GM12878 (cell line): ENCODE results near the gene CCL15. TPM values are rescaled to one million over a fixed set of nuclear protein-coding genes. Genes with fewer than 3 reads are reported as not detected.

Experiments used
- ATAC-seq: fragments of 200-7000 bp; cut with Tn5 transposase; 3 replicates; pipeline ENCODE4 v1.9.1; 2020; ENCODE audit warnings: mild to moderate bottlenecking, moderate library complexity
- BruUV-seq: library from RNA; stranded (reverse); fragments of 400-500 nt; replicated peaks from 2 replicates; lab custom pipeline; 2021; lab: Mats Ljungman, UMichigan
- CTCF ChIA-PET: fragments of 300-600 bp; sonication (Branson Sonifier 250); formaldehyde crosslinking; extraction: SDS; loops from one replicate; lab custom pipeline; 2021; ENCODE audit warnings: inconsistent platforms; lab: Yijun Ruan, JAX
- POLR2A ChIA-PET: fragments of 350-600 bp; formaldehyde crosslinking; extraction: SDS; loops from one replicate; lab custom pipeline; 2021; ENCODE audit warnings: inconsistent platforms; lab: Charles Lee
- RAD21 ChIA-PET: fragments of 300-600 bp; sonication (Branson Sonifier 250); formaldehyde crosslinking; loops from one replicate; lab custom pipeline; 2023; ENCODE audit warnings: antibody characterized with exemption; ENCODE audit not compliant: unreplicated experiment; lab: Charles Lee
- SMC1A ChIA-PET: fragments of 300-600 bp; sonication (Branson Sonifier 250); formaldehyde crosslinking; loops from one replicate; lab custom pipeline; 2023; ENCODE audit not compliant: unreplicated experiment, uncharacterized antibody; lab: Charles Lee
- DNase-seq: peaks from one replicate; pipeline ENCODE4 v3.0.0-alpha.2; 2011; ENCODE audit warnings: low read depth, low spot score
- FAIRE-seq: peaks from 3 replicates; lab custom pipeline; 2011; peaks lifted over from hg19 to GRCh38; lab: Jason Lieb, UNC
- H2AFZ ChIP-seq: 2 replicates; pipeline ENCODE4 v1.6.0; 2011; ENCODE audit warnings: low read depth, low read length, control low read depth; ENCODE audit not compliant: control insufficient read depth
- H3K27ac ChIP-seq: 2 replicates; pipeline ENCODE4 v1.5.1; 2011; ENCODE audit warnings: control low read depth; ENCODE audit not compliant: control insufficient read depth, insufficient read depth
- H3K27me3 ChIP-seq, 2 experiments: replicated peaks in 1 of 2; 2 replicates each; pipeline versions ENCODE4 v1.6.0 to v1.6.1; 2011; ENCODE audit warnings: low read length in 1 of 2; ENCODE audit not compliant: control insufficient read depth in 2 of 2, insufficient read depth in 2 of 2
- H3K36me3 ChIP-seq, 2 experiments: 2 replicates each; pipeline ENCODE4 v1.5.1; 2011; ENCODE audit warnings: low read length in 1 of 2; ENCODE audit not compliant: control insufficient read depth in 2 of 2, insufficient read depth in 2 of 2
- H3K4me1 ChIP-seq: 2 replicates; pipeline ENCODE4 v1.6.1; 2011; ENCODE audit warnings: mild to moderate bottlenecking, low read length, moderate library complexity, mixed read lengths; ENCODE audit not compliant: control insufficient read depth, insufficient read depth
- H3K4me2 ChIP-seq: 2 replicates; pipeline ENCODE4 v1.6.0; 2011; ENCODE audit warnings: control low read depth; ENCODE audit not compliant: control insufficient read depth, insufficient read depth
- H3K4me3 ChIP-seq: fragments of 200-600 bp; sonication (generic); 2 replicates; pipeline ENCODE4 v1.5.1; 2016
- H3K79me2 ChIP-seq: 2 replicates; pipeline ENCODE4 v1.6.0; 2011; ENCODE audit warnings: low read length; ENCODE audit not compliant: control insufficient read depth, insufficient read depth
- H3K9ac ChIP-seq: 2 replicates; pipeline ENCODE4 v1.8.0; 2011; ENCODE audit warnings: low read length, control low read depth, mixed read lengths; ENCODE audit not compliant: control insufficient read depth, insufficient read depth
- H3K9me3 ChIP-seq: replicated peaks from 3 replicates; pipeline ENCODE4 v1.5.1; 2011; ENCODE audit warnings: mild to moderate bottlenecking, low read length; ENCODE audit not compliant: control insufficient read depth, insufficient read depth
- H4K20me1 ChIP-seq: 2 replicates; pipeline ENCODE4 v1.6.0; 2011; ENCODE audit not compliant: control insufficient read depth, insufficient read depth
- E4F1 ChIP-seq: fragments of 450-650 bp; IDR thresholded peaks from 2 replicates; pipeline ENCODE4 v1.6.1; 2018; ENCODE audit warnings: borderline replicate concordance, mild to moderate bottlenecking; ENCODE audit not compliant: partially characterized antibody
- ESRRA ChIP-seq: IDR thresholded peaks from 2 replicates; pipeline ENCODE4 v1.6.1; 2012; ENCODE audit warnings: mild to moderate bottlenecking, low read length, improper control_type of control experiment
- IKZF1 ChIP-seq: fragments of 450-650 bp; conservative IDR thresholded peaks from 2 replicates; pipeline ENCODE4 v1.6.1; 2017; ENCODE audit warnings: antibody characterized with exemption, mild to moderate bottlenecking
- IRF4 ChIP-seq: IDR thresholded peaks from 2 replicates; pipeline ENCODE4 v1.6.1; 2011; ENCODE audit warnings: low read depth, low read length
- MTA2 ChIP-seq: fragments of 450-650 bp; IDR thresholded peaks from 2 replicates; pipeline ENCODE4 v1.6.1; 2016; ENCODE audit warnings: low read depth, mild to moderate bottlenecking, moderate library complexity
- MXI1 ChIP-seq: fragments of 150-350 bp; IDR thresholded peaks from 2 replicates; pipeline ENCODE4 v1.6.1; 2011; ENCODE audit warnings: low read depth, mild to moderate bottlenecking, inconsistent platforms, low read length, improper control_type of control experiment
- NR2F1 ChIP-seq: fragments of 450-650 bp; conservative IDR thresholded peaks from 2 replicates; pipeline ENCODE4 v1.6.1; 2017; ENCODE audit warnings: mild to moderate bottlenecking
- PAX8 ChIP-seq: fragments of 450-650 bp; IDR thresholded peaks from 2 replicates; pipeline ENCODE4 v1.6.1; 2017; ENCODE audit warnings: mild to moderate bottlenecking, moderate library complexity
- PBX3 ChIP-seq: IDR thresholded peaks from 2 replicates; pipeline ENCODE4 v1.6.1; 2011; ENCODE audit warnings: mild to moderate bottlenecking, low read depth, low read length, moderate library complexity; ENCODE audit not compliant: insufficient replicate concordance
- POLR2AphosphoS5 ChIP-seq: IDR thresholded peaks from 2 replicates; pipeline ENCODE4 v1.6.1; 2011; ENCODE audit warnings: mild to moderate bottlenecking, low read length, inconsistent platforms
- RAD21 ChIP-seq: IDR thresholded peaks from 2 replicates; pipeline ENCODE4 v1.6.1; 2011; ENCODE audit warnings: mild to moderate bottlenecking, low read depth, low read length, moderate library complexity; ENCODE audit not compliant: insufficient read depth
- RUNX3 ChIP-seq: IDR thresholded peaks from 2 replicates; pipeline ENCODE4 v1.6.1; 2012; ENCODE audit warnings: low read length, inconsistent platforms
- SMAD1 ChIP-seq: fragments of 450-650 bp; IDR thresholded peaks from 2 replicates; pipeline ENCODE4 v1.6.1; 2018; ENCODE audit warnings: mild to moderate bottlenecking, low read depth; ENCODE audit not compliant: partially characterized antibody
- SREBF1 ChIP-seq: IDR thresholded peaks from 2 replicates; pipeline ENCODE4 v1.6.1; 2012; ENCODE audit warnings: mild to moderate bottlenecking, low read length
- ZNF687 ChIP-seq: fragments of 450-650 bp; IDR thresholded peaks from 2 replicates; pipeline ENCODE4 v1.6.1; 2017; ENCODE audit warnings: mild to moderate bottlenecking, moderate library complexity
- WGBS: methylation state at CpG from one replicate; pipeline ENCODE4 v1.1.6; 2016; ENCODE audit warnings: low lambda C conversion rate; ENCODE audit not compliant: insufficient replicate concordance, insufficient coverage; ENCODE audit errors: missing lambda C conversion rate; 5-methylcytosine and 5-hydroxymethylcytosine counted together
- in situ Hi-C: fragments of 300-500 bp; cut with MboI; formaldehyde crosslinking; loops from 9 replicates; pipeline ENCODE4 v1.14.3; 2018; ENCODE audit warnings: mixed read lengths
- intact Hi-C: fragments of 100-400 bp; cut with micrococcal nuclease; formaldehyde crosslinking; loops from one replicate; pipeline ENCODE4 v1.14.2; 2022; ENCODE audit not compliant: unreplicated experiment
- polyA plus RNA-seq, 11 experiments: library from polyadenylated mRNA; depleted of rRNA in 4 of 11; unstranded in 6 of 11; stranded (reverse) in 5 of 11; fragments of >200 nt; fragmentation: Nextera tagmentation in 4 of 11; fragmentation: Illumina TruSeq in 1 of 11; extraction: Ambion mirVana in 4 of 11; extraction: Trizol in 1 of 11; gene quantifications; 1 replicate in 1 of 11; 2 replicates in 10 of 11; pipeline versions ENCODE4 v1.2.1 to v1.2.3, GENCODE V29; 2011 to 2016; ENCODE audit warnings: inconsistent platforms in 2 of 11, missing spikeins in 2 of 11, low read depth in 1 of 11
- total RNA-seq, 4 experiments: library from RNA; depleted of rRNA in 3 of 4; stranded (reverse); fragments of >200 nt in 3 of 4; fragmentation: Illumina TruSeq in 1 of 4; extraction: Trizol in 1 of 4; gene quantifications; 2 replicates each; pipeline versions ENCODE4 v1.2.1 to v1.2.3, GENCODE V29; 2013 to 2021

CCL15 gene
- total and polyA plus RNA-seq, 10 of the 15 experiments (the other 5 are each of a cell fraction or from before 2014, with no cell fraction given): 0.12 TPM; not detected in 9

GRCh38 chr17:36049643-36050042 lies 48.3 kb upstream of the CCL15 start (continued):
- no peak for TF ChIP-seq ZNF687
- TF ChIP-seq IRF4: no peak
- TF ChIP-seq IKZF1: no peak
- TF ChIP-seq MXI1: no peak
- no peak for TF ChIP-seq RAD21
- no peak for TF ChIP-seq RUNX3

- ATAC-seq: no peak
- H3K4me1 ChIP-seq: no peaks in the 10 kb centered on the region
- no peaks in the 10 kb centered on the region for H3K27me3 ChIP-seq
- ChIA-PET RAD21 (no interaction called here), SMC1A (interaction anchor here (0.9 to 1.4 kb wide), 3 partner anchors 10 to 20 kb away, joined by 3 to 4 read pairs (median 4); partner anchors contain the start of gene CCL18), POLR2A (no interaction called here), CTCF (interaction anchor here (1.5 kb wide), 1 partner anchor 101 kb away, joined by 3 read pairs; no protein-coding TSS in a partner anchor)
- H3K36me3 ChIP-seq: no peaks in the 10 kb centered on the region
- H3K4me3 ChIP-seq: no peak overlapping the region
- no peak for DNase-seq
- in situ Hi-C loops: no loop called here
- H3K79me2 ChIP-seq: no peaks in the 10 kb centered on the region
- FAIRE-seq: no peak
- no peak overlapping the region for H2AFZ ChIP-seq
- no peak overlapping the region for H3K9ac ChIP-seq
- H3K27ac ChIP-seq: no peak overlapping the region
- 12% methylated on average over 2 of the region's 2 CpGs for WGBS
- intact Hi-C loops: no loop called here
- H3K9me3 ChIP-seq: peaks cover 2% of the 10 kb centered on the region; the same call in 2 of the 3 replicates
- BruUV-seq: no TSS peak
- no peaks in the 10 kb centered on the region for H4K20me1 ChIP-seq
- H3K4me2 ChIP-seq: no peak overlapping the region
- TF ChIP-seq PAX8 (no peak), SMAD1 (no peak), ESRRA (no peak), E4F1 (no peak), SREBF1 (no peak), IKZF1 (no peak), NR2F1 (no peak), MTA2 (no peak), POLR2AphosphoS5 (no peak), PBX3 (no peak)
Measured at GRCh38 chr17:36048066-36048465, 46.7 kb upstream of the CCL15 start.
